Epithelial cell of proximal tubule (primary cell): ENCODE measurements around the gene BAIAP2. TPM values are rescaled to one million over a fixed set of nuclear protein-coding genes. Genes with fewer than 3 reads are reported as not detected.

ENCODE experiments used
- DNase-seq: peaks from one replicate; pipeline ENCODE4 v3.0.0-alpha.2; 2011; ENCODE audit warnings: low read depth
- H3K4me3 ChIP-seq: 2 replicates; pipeline ENCODE4 v1.5.1; 2011; ENCODE audit warnings: low read depth, mild to moderate bottlenecking, low read length
- total RNA-seq: library from RNA; depleted of rRNA; stranded (reverse); fragments of >200 nt; gene quantifications from 2 replicates; pipeline ENCODE4 v1.2.3, GENCODE V29; 2015
- TF ChIP-seq, protein P1 (sequence below): conservative IDR thresholded peaks from 2 replicates; pipeline ENCODE4 v1.5.1; 2012; ENCODE audit warnings: low read depth, mild to moderate bottlenecking, low read length

Gene BAIAP2
- total RNA-seq, 1 donor from 2014 or later, result 44.0 TPM

DNA sequence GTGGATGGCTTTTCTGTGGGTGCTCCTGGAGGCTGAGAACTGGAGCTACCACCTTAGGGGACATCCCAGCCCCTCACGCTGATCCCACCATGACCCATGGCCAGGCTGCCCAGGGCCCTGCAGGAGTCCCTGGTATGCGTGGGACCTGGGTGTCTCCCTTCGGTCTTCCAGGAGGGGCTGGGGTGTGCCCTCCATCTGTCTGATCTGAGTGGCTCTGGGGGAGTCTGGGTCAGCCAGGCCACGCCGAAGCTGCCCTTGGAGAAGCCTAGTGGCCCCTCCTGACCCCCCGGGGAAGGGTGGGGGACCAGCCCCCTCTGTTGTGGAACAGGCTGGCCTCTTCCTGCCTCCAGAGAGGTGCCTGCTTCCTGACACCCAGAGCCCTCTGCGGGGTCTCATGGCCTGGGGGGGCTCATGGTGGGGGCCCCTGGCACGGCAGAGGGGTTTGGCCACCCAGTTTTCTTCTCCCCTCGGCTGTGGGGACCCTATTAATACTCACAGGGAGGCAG is 10.7 kb downstream of the BAIAP2 start:
- TF ChIP-seq, protein P1, sequence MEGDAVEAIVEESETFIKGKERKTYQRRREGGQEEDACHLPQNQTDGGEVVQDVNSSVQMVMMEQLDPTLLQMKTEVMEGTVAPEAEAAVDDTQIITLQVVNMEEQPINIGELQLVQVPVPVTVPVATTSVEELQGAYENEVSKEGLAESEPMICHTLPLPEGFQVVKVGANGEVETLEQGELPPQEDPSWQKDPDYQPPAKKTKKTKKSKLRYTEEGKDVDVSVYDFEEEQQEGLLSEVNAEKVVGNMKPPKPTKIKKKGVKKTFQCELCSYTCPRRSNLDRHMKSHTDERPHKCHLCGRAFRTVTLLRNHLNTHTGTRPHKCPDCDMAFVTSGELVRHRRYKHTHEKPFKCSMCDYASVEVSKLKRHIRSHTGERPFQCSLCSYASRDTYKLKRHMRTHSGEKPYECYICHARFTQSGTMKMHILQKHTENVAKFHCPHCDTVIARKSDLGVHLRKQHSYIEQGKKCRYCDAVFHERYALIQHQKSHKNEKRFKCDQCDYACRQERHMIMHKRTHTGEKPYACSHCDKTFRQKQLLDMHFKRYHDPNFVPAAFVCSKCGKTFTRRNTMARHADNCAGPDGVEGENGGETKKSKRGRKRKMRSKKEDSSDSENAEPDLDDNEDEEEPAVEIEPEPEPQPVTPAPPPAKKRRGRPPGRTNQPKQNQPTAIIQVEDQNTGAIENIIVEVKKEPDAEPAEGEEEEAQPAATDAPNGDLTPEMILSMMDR, result no peak
- no peak for DNase-seq
- no peak overlapping the region for H3K4me3 ChIP-seq

DNA sequence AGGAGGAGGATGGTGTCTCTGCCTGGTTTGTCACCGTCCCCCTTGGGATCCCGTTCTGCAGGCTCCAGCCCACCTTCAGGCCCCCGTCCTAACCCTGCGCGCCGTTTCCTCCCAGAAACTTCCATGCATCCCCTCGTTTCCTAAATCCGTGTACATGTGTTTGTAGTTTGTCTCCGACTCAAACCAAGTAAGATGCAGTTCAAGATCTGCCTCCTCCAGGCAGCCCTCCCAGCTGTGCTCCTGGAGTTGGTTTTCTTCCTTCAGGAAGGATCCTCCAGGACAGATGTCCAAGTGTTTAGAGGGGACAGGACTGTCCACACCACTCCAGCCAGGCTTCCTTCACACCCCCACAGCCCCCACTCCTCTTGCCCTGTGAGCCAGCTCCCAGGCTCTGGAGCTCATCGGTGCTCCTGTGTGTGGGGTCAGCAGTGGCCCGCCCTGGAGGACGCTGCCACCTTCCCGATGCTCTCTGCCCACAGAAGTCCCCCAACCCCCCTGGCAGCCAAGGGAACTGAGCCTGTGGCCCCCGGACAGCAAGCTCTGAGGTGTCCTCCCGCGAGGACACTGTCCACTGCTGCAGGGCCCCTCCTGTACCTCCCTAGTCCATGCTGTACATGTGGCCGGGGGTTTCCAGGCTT is 11.3 kb downstream of the BAIAP2 start:
- H3K4me3 ChIP-seq, result no peak overlapping the region
- TF ChIP-seq, protein P1, result no peak
- no peak for DNase-seq

DNA sequence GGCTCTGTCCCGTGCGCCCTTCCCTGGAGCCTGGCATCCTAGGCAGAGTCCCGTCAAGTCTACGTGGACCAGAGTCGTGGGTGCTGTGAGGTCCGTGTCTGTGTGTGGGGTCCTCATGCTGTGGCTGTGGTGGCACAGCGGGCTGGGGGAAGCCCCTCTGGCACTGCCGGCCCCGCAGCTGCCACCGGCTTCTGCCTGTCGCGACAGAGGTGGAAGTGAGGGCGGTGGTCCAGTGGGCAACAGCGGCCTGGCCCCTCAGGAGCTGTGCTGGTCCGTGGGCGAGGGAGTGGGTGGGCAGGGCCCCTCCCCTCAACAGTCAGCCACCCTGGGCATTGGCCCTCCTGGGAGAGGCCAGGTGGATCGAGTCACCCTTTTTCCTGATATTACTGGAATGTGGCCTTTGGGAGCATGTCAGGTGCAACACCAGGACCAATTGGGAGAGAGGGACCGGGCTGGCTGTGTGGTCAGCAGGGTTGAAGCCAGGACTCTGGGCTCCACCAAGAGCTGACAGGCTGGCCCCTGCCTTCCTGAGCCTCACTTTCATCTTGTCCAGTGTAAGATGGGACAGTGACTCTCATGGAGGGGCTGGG is 11.9 kb downstream of the BAIAP2 start:
- no peak overlapping the region for H3K4me3 ChIP-seq
- DNase-seq, result no peak
- TF ChIP-seq, protein P1, result no peak

DNA sequence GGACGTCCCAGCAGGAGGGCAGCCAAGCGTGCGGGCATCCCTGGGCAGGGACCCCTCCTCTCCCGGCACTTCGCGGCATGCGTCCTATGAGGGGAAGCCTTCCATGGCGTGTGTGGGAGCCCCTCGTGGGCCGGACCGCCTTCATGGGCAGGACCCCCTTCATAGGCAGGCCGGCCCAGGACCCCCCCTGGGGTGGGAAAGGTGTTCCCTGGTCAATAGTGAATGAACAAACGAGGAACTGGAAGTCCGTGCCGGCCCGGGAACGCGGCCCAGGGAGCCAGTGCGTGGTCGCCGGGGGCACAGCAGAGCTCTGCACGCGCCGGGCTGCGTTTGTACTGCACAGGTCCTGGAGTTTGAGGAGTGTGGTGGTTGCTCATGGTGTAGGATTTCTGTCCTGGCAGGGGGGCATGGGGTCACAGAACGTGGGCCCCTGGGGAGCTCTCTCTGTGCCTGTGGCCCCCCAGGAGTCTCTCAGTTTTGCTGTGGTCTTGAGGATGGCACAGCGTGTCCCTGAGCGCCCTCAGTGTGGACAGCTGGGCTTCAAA is 13.9 kb downstream of the BAIAP2 start:
- H3K4me3 ChIP-seq, result no peak overlapping the region
- no peak for DNase-seq
- TF ChIP-seq, protein P1, result no peak

DNA sequence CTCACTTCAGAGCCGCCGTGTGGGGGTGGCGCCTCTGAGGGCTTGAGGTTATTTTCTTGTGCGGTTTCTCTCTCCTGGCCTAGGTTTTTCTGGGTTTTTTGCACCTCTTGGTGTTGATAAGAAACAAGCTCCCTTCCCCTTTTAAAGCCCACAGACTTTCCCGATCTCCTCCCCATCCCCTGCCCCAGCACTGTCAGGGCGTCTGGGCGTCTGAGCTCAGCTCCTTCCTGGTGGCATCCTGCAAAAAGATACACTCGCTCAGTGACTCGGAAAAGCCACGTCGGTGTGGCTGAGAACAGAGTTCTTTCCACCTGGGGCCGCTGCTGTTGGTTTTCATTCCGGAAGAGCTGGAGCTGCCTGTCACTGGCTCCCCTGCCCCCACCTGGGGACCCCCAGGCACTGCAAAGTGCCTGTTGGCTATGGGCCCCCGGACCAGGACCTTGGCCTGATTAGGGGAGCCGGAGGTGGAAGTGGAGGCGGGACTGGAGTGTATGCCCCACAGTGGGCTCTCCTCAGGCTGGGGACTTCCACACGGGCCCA is 14.5 kb downstream of the BAIAP2 start:
- no peak for DNase-seq
- H3K4me3 ChIP-seq, result peak overlapping the region; percentile 41
- TF ChIP-seq, protein P1, result peak; percentile 26

DNA sequence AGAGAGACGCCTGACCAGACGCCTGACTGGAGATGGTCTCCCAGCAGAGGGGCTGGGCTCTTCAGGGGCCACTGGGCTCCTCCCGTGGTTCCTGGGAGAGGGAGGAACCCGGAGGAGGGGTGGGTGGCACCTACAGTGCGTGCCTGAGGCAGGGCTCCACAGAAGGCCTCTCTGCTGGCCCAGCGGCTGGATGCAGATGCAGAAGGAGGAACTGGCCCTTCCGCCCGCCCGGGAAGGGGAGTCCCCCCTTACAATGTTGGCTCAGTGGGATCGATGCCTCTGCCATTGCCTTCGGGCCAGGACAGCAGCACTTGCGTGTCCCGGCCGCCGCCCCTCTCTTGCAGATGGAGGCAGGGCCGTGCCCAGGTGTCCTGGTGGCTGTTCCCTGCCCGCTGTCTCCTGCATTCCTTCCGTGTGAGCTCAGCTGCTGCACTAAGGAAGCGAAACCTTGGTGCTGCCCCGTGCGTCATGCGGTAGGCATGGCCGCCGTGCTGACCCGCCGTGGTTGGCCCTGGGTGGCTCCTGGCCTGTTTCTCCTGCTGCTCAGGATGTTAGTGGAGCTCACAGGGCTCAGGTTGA is 15.1 kb downstream of the BAIAP2 start:
- TF ChIP-seq, protein P1, result no peak
- DNase-seq, result no peak
- peak overlapping the region; percentile 41 for H3K4me3 ChIP-seq
